GM19240 (cell line): ENCODE data around the gene TMEM117.

Source experiments
- DNase-seq: peaks from one replicate; pipeline ENCODE4 v3.0.0; 2011; ENCODE audit warnings: low spot score; ENCODE audit not compliant: insufficient read length

The TMEM117 gene

GRCh38 chr12:43957732-43958372, 122.0 kb downstream of the TMEM117 start:
- DNase-seq: peak; percentile 27

GRCh38 chr12:43964033-43964432, 128.2 kb downstream of the TMEM117 start:
- DNase-seq: no peak

- no peak for DNase-seq
These were observed 129.1 kb downstream of the TMEM117 start for GRCh38 chr12:43964961-43965360.

GRCh38 chr12:43965899-43966298, 130.0 kb downstream of the TMEM117 start:
- DNase-seq: no peak

GRCh38 chr12:43968736-43969135, 132.9 kb downstream of the TMEM117 start:
- no peak for DNase-seq

- no peak for DNase-seq
These were observed 134.0 kb downstream of the TMEM117 start for GRCh38 chr12:43969882-43970281.

GRCh38 chr12:43973385-43973784, 137.5 kb downstream of the TMEM117 start:
- no peak for DNase-seq

GRCh38 chr12:43973993-43974392, 138.1 kb downstream of the TMEM117 start:
- DNase-seq: no peak

- no peak for DNase-seq
These were observed 140.1 kb downstream of the TMEM117 start for GRCh38 chr12:43976027-43976426.

GRCh38 chr12:43978556-43978955, 142.7 kb downstream of the TMEM117 start:
- DNase-seq: no peak

- no peak for DNase-seq
These were observed 143.6 kb downstream of the TMEM117 start for GRCh38 chr12:43979450-43979849.

GRCh38 chr12:43980627-43981191, 144.8 kb downstream of the TMEM117 start:
- no peak for DNase-seq

- DNase-seq: no peak
These were observed 145.8 kb downstream of the TMEM117 start for GRCh38 chr12:43981726-43982125.

- DNase-seq: no peak
These were observed 146.7 kb downstream of the TMEM117 start for GRCh38 chr12:43982544-43982943.

- DNase-seq: peak; percentile 27
These were observed 153.1 kb downstream of the TMEM117 start for GRCh38 chr12:43988838-43989560.

- DNase-seq: no peak
These were observed 157.0 kb downstream of the TMEM117 start for GRCh38 chr12:43992856-43993255.

- no peak for DNase-seq
These were observed 164.6 kb downstream of the TMEM117 start for GRCh38 chr12:44000309-44000952.

- no peak for DNase-seq
These were observed 166.7 kb downstream of the TMEM117 start for GRCh38 chr12:44002607-44003006.

GRCh38 chr12:44003721-44004120, 167.8 kb downstream of the TMEM117 start:
- no peak for DNase-seq

- DNase-seq: no peak
These were observed 179.6 kb downstream of the TMEM117 start for GRCh38 chr12:44015333-44015941.

- DNase-seq: no peak
These were observed 181.3 kb downstream of the TMEM117 start for GRCh38 chr12:44017216-44017615.

- no peak for DNase-seq
These were observed 183.2 kb downstream of the TMEM117 start for GRCh38 chr12:44019118-44019517.
